22Rv1 (cell line): ENCODE measurements around the gene ZNF665.
"Not testable (repeated sequence)": the region's sequence is repeated elsewhere in the genome, so short reads cannot be mapped to it uniquely, and the experiment has no call there.

Experiments
- H3K27ac ChIP-seq: fragments of 450-650 bp; 2 replicates; pipeline ENCODE4 v1.5.1; 2017
- ZFX ChIP-seq: fragments of 450-650 bp; IDR thresholded peaks from 2 replicates; pipeline ENCODE4 v1.6.1; 2017; ENCODE audit warnings: antibody characterized with exemption, borderline replicate concordance
- TF ChIP-seq, protein P1 (sequence below): fragments of 450-650 bp; IDR thresholded peaks from 2 replicates; pipeline ENCODE4 v1.5.1; 2017; ENCODE audit warnings: mild to moderate bottlenecking

ZNF665 gene

DNA sequence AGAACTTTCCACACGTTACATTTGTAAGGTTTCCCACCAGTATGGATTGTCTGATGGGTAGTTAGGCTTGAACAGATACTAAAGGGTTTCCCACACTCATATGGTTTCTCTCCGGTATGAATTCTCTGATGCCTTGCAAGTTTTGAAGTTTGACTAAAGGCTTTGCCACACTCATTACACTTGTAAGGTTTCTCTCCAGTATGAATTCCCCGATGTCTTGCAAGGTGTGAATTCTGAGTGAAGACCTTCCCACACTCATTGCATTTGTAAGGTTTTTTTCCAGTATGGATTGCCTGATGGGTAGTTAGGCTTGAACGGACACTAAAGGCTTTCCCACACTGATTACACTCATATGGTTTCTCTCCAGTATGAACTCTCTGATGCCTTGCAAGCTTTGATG lies 52.8 kb downstream of the ZNF665 start:
- H3K27ac ChIP-seq: no peak overlapping the region
- TF ChIP-seq ZFX: no peak
- TF ChIP-seq, protein P1, sequence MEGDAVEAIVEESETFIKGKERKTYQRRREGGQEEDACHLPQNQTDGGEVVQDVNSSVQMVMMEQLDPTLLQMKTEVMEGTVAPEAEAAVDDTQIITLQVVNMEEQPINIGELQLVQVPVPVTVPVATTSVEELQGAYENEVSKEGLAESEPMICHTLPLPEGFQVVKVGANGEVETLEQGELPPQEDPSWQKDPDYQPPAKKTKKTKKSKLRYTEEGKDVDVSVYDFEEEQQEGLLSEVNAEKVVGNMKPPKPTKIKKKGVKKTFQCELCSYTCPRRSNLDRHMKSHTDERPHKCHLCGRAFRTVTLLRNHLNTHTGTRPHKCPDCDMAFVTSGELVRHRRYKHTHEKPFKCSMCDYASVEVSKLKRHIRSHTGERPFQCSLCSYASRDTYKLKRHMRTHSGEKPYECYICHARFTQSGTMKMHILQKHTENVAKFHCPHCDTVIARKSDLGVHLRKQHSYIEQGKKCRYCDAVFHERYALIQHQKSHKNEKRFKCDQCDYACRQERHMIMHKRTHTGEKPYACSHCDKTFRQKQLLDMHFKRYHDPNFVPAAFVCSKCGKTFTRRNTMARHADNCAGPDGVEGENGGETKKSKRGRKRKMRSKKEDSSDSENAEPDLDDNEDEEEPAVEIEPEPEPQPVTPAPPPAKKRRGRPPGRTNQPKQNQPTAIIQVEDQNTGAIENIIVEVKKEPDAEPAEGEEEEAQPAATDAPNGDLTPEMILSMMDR: no peak

DNA sequence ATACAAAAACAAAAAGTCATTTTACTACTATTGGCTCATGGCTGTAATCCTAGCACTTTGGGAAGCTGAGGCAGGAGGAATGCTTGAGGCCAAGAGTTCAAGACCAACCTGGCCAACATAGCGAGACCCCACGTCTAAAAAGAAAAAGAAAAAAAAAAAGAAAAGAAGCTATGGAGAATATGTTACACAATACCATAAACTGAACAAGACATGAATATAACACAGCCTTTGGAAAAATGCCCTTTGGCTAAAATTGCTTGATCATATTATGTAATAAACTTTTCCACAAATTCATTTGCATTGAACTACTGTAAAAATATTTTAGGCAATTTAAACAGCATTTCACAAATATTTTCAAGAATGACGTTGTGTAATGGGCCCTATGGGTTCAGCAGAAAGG lies 56.7 kb downstream of the ZNF665 start:
- no peak for TF ChIP-seq ZFX
- TF ChIP-seq, protein P1: no peak
- H3K27ac ChIP-seq: no peak overlapping the region

DNA sequence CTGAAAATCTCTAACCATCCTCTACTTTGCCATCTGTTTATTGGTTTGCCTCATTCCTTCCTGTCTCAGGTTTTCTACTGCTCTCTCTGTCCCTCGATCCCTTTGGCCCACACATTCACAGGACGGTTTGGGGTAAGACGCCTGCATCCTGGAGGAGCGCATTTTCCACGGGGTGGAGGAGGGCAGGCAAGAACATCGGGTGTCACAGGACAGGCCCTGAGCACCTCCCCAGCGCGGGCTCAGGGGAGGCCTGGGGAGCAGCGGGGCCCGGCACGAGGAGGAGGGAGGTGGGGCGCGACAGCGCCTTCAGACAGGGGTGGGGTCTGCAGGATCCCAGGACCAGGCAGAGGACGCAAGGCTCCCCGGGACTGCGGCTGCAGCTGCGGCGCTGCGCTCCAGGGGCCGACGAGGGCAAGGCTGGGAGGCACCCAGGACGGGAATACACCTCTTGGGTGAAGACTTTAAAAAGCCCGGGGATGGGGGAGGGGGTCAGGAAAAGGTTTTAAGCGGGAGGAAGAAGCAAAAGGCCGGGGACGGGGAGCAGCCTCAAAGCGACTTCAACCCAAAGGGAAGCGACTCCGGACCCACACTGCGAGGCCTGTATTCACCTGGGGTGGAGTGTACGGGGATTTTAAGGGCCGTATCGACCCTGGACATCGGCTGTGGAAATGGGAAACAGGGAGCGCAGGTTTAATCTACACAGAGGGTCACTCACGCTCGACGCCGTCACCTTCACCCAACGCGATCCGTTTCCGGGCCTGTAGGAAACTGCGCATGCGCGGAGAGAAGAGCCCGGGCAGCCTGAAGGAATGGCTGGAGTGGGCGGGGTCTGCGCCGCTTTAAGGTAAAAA lies 60.8 kb downstream of the ZNF665 start, which contains the start of gene ZNF415:
Gene ZNF415 (minus strand): TSS at position 770 of the 851 bp plus-strand sequence. CDS start 10,234 bp downstream, outside the sequence.
- no peak for TF ChIP-seq ZFX
- no peak within 1 kb of the TSS for H3K27ac ChIP-seq

DNA sequence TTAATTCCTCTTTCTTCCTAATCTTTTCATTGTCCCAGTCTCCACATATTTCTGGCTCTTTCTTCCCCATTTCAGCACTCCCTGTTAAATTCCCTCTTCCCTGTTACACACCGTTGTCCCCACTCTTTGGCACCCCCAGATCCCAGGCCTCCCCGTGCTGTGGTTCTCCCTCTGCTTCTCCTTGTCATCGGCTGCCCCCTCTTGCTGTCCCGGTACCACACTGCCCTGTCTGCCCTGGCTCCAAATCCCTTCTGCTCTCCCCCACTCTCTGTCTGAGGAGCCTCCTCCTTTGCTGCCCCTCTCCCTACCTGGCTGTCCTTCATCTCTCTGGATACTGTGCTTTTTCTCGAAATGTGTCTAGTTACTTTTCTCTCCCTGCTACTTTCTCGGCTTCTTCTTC lies 61.4 kb downstream of the ZNF665 start:
- H3K27ac ChIP-seq: no peak overlapping the region
- TF ChIP-seq, protein P1: no peak
- TF ChIP-seq ZFX: no peak

DNA sequence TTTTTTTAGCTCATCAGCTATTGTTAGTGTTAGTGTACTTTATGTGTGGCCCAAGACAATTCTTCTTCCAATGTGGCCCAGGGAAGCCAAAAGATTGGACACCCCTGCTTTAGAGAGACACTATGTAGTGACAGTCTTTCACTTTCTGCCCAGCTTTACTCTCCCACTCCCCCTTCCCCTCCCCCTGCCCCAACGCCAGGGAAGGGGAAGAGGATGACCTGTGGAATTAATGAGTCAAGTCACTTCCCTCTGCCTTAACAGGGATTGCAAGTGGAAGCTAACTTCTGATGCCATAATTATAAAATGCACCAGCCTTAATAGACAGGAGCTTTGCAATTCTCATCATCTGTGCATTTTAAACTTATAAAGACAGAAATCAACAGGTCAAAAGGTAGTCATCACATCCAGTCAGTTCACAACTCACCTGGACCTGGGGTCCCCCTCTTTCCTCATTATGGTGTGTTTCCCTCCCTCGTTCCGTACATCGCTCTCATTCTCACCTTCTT lies 62.0 kb downstream of the ZNF665 start:
- TF ChIP-seq ZFX: no peak
- TF ChIP-seq, protein P1: no peak
- no peak overlapping the region for H3K27ac ChIP-seq

DNA sequence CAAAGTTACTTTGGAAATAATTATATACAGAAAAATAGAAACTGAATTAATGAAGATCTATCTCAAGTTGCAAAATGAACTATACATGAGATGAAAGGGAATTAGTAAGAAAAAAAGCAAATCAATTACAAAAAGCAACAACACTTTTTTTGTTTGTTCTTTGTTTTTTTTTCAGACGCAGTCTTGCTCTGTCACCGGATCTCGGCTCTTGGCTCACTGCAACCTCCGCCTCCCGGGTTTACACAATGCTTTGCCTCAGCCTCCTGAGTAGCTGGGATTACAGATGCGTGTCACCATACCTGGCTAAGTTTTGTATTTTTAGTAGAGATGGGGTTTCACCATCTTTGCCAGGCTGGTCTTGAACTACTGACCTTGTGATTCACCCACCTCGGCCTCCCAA lies 62.7 kb downstream of the ZNF665 start:
- no peak for TF ChIP-seq ZFX
- TF ChIP-seq, protein P1: no peak
- no peak overlapping the region for H3K27ac ChIP-seq

DNA sequence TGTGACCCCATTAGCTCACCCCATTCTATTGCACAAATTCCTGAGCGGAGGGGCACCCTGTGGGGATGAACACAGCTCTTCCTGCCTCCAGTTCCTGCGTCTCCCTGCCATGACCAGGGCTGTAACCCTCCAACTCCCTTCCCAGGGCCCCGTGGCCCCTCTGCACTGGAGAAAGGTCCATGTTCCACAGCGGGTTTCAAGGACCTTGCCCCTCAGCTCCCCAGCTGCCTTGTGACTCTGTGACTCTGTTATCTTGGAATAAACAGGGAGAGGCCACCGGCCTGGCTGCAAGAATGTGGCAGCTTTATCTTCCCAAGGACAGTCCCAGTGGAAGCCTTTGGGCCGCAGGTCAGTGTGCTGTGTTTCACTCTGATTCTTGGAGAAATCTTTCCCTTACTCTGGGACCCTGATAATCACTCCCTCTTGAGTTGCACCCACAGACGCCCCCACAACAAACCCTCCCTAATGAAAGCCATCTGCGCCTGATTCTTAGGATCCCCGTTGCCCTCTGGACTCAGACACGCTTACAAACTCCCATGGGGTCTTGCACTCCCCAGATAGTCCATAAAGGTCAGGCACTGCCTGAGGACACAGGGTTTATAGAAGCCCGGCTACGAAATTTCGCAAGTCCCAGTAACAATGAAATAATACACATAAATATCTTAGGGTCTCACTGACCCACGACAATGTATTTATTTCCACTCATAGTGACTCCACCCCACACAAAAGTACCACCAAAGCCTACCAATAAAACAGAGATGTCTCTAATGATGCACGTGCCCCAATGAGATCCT lies 66.2 kb downstream of the ZNF665 start:
- not testable (repeated sequence) for H3K27ac ChIP-seq

DNA sequence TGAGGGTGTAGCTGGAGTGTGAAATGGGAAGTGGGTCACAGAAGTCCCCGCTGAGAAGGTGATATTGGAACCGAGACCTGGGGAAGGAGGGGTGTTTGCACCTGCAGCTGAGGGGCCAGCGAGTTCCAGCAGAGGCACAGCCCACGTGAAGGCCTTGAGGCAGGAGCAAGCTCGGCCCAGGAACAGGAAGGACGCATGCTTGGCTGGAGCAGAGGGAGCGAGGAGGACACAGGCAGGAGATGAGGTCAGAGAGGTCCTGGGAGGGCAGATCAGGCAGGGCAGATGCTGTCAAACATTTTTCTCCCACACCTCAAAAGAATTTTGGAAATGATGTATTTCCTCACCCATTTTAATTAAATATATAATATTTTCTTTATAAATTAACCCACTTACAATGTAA lies 69.8 kb downstream of the ZNF665 start:
- no peak for TF ChIP-seq ZFX
- TF ChIP-seq, protein P1: no peak
- no peak overlapping the region for H3K27ac ChIP-seq
